ENCODE results near the gene ZMYND11.

ZMYND11 gene

DNA sequence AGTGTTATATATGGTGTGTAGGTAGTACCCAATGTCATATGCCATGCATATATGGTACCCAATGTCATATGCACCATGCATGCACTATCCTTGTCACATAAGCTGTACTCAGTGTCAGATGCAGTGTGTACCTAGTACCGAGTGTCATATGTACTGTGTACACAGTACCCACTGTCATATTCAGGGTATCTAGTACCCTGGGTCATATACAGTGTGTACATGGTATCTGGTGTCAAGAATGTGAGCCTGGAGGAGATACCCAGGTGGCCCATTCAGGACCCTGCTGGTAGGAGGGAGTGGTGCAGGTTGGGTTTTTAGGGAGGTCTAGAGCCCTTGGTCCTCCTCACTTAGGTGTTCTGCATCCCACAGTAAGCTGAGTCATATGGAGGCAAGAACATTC lies 1.8 kb downstream of the ZMYND11 start:
- TF ChIP-seq, protein P1, sequence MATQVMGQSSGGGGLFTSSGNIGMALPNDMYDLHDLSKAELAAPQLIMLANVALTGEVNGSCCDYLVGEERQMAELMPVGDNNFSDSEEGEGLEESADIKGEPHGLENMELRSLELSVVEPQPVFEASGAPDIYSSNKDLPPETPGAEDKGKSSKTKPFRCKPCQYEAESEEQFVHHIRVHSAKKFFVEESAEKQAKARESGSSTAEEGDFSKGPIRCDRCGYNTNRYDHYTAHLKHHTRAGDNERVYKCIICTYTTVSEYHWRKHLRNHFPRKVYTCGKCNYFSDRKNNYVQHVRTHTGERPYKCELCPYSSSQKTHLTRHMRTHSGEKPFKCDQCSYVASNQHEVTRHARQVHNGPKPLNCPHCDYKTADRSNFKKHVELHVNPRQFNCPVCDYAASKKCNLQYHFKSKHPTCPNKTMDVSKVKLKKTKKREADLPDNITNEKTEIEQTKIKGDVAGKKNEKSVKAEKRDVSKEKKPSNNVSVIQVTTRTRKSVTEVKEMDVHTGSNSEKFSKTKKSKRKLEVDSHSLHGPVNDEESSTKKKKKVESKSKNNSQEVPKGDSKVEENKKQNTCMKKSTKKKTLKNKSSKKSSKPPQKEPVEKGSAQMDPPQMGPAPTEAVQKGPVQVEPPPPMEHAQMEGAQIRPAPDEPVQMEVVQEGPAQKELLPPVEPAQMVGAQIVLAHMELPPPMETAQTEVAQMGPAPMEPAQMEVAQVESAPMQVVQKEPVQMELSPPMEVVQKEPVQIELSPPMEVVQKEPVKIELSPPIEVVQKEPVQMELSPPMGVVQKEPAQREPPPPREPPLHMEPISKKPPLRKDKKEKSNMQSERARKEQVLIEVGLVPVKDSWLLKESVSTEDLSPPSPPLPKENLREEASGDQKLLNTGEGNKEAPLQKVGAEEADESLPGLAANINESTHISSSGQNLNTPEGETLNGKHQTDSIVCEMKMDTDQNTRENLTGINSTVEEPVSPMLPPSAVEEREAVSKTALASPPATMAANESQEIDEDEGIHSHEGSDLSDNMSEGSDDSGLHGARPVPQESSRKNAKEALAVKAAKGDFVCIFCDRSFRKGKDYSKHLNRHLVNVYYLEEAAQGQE (IDR thresholded peaks at IDR 0.05; ENCODE audit: insufficient replicate concordance, low read depth), result no peak
- TF ChIP-seq SPI1 (IDR thresholded peaks at IDR 0.05; ENCODE audit: borderline replicate concordance, low read depth) (no peak), GABPA (IDR thresholded peaks at IDR 0.05; ENCODE audit: low read depth) (no peak)
- no peak for DNase-seq (ENCODE audit: low read depth in 1 of 2, low spot score in 1 of 2)
- no peak overlapping the region for H3K4me3 ChIP-seq (replicated peaks; ENCODE audit: insufficient read depth, low read length)
- H3K27me3 ChIP-seq (ENCODE audit: insufficient read depth, poor library complexity, severe bottlenecking), result no peaks in the 10 kb centered on the region
- H3K27ac ChIP-seq (replicated peaks), result no peak overlapping the region

DNA sequence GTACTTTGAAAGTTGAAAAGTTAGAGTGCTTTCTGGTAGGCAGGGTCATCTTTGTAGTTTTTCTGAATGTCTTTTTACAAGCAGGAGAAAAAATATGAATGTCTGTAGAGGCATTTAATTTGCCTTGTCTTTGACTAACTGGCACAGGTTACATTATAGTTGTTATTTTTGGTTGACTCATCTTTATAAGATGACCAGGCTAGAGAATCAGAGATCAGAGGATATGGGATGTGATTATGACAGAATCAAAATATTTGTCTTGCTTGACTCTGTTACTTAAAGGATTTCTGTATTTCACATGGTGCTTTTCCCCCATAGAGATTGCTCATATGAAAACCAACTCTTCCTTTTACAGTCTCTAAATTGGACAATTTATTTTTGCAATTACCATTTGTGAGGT lies 2.4 kb downstream of the ZMYND11 start:
- no peak for TF ChIP-seq POLR2AphosphoS5 (IDR thresholded peaks at IDR 0.05; ENCODE audit: low read depth)
- no peak for TF ChIP-seq GABPA (IDR thresholded peaks at IDR 0.05; ENCODE audit: low read depth)
- TF ChIP-seq, protein P1 (IDR thresholded peaks at IDR 0.05; ENCODE audit: insufficient replicate concordance, low read depth), result no peak
- TF ChIP-seq SPI1 (IDR thresholded peaks at IDR 0.05; ENCODE audit: borderline replicate concordance, low read depth), result no peak
- TF ChIP-seq CTCF (IDR thresholded peaks at IDR 0.05; ENCODE audit: insufficient read depth, low read length), result no peak
- Histone ChIP-seq H3K4me3 (replicated peaks; ENCODE audit: insufficient read depth, low read length) (no peak overlapping the region), H3K27ac (replicated peaks) (no peak overlapping the region), H3K27me3 (ENCODE audit: insufficient read depth, poor library complexity, severe bottlenecking) (no peaks in the 10 kb centered on the region)
- no peak for DNase-seq (ENCODE audit: low read depth in 1 of 2, low spot score in 1 of 2)

GRCh38 chr10:142371-142770 lies 7.1 kb downstream of the ZMYND11 start:
- Histone ChIP-seq H3K27me3 (ENCODE audit: insufficient read depth, poor library complexity, severe bottlenecking) (no peaks in the 10 kb centered on the region), H3K27ac (replicated peaks) (no peak overlapping the region), H3K4me3 (replicated peaks; ENCODE audit: insufficient read depth, low read length) (no peak overlapping the region)
- DNase-seq (ENCODE audit: low read depth in 1 of 2, low spot score in 1 of 2), result no peak
- no peak for TF ChIP-seq GABPA (IDR thresholded peaks at IDR 0.05; ENCODE audit: low read depth)
- TF ChIP-seq, protein P1 (IDR thresholded peaks at IDR 0.05; ENCODE audit: insufficient replicate concordance, low read depth), result no peak
- no peak for TF ChIP-seq CTCF (IDR thresholded peaks at IDR 0.05; ENCODE audit: insufficient read depth, low read length)
- no peak for TF ChIP-seq POLR2AphosphoS5 (IDR thresholded peaks at IDR 0.05; ENCODE audit: low read depth)
- TF ChIP-seq SPI1 (IDR thresholded peaks at IDR 0.05; ENCODE audit: borderline replicate concordance, low read depth), result no peak

DNA sequence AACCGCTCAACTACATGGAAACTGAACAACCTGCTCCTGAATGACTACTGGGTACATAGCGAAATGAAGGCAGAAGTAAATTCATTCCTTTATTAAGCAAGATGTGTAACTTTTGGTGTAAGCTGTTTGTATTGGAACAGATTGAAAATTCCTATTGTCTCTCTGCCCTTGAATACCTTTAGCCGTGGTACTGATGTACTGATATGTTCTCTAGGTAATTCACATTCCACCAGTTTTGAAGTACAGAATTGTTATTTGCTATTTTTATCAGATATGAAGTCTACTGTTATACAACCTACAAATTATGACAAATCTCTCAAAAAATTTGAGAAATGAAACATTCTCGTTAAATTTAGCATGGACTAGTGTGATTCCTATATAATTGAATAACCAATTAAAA lies 17.7 kb downstream of the ZMYND11 start:
- TF ChIP-seq, protein P1 (IDR thresholded peaks at IDR 0.05; ENCODE audit: insufficient replicate concordance, low read depth), result no peak
- no peak for TF ChIP-seq GABPA (IDR thresholded peaks at IDR 0.05; ENCODE audit: low read depth)
- TF ChIP-seq POLR2AphosphoS5 (IDR thresholded peaks at IDR 0.05; ENCODE audit: low read depth), result no peak
- no peak for TF ChIP-seq SPI1 (IDR thresholded peaks at IDR 0.05; ENCODE audit: borderline replicate concordance, low read depth)
- TF ChIP-seq CTCF (IDR thresholded peaks at IDR 0.05; ENCODE audit: insufficient read depth, low read length), result no peak
- no peaks in the 10 kb centered on the region for H3K27me3 ChIP-seq (ENCODE audit: insufficient read depth, poor library complexity, severe bottlenecking)
- H3K27ac ChIP-seq (replicated peaks), result no peak overlapping the region
- no peak overlapping the region for H3K4me3 ChIP-seq (replicated peaks; ENCODE audit: insufficient read depth, low read length)
- DNase-seq (ENCODE audit: low read depth in 1 of 2, low spot score in 1 of 2), result no peak

Data from HL-60 (cell line).